ENCODE data around the gene POLR1D.

The POLR1D gene, protein sequence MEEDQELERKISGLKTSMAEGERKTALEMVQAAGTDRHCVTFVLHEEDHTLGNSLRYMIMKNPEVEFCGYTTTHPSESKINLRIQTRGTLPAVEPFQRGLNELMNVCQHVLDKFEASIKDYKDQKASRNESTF

DNA sequence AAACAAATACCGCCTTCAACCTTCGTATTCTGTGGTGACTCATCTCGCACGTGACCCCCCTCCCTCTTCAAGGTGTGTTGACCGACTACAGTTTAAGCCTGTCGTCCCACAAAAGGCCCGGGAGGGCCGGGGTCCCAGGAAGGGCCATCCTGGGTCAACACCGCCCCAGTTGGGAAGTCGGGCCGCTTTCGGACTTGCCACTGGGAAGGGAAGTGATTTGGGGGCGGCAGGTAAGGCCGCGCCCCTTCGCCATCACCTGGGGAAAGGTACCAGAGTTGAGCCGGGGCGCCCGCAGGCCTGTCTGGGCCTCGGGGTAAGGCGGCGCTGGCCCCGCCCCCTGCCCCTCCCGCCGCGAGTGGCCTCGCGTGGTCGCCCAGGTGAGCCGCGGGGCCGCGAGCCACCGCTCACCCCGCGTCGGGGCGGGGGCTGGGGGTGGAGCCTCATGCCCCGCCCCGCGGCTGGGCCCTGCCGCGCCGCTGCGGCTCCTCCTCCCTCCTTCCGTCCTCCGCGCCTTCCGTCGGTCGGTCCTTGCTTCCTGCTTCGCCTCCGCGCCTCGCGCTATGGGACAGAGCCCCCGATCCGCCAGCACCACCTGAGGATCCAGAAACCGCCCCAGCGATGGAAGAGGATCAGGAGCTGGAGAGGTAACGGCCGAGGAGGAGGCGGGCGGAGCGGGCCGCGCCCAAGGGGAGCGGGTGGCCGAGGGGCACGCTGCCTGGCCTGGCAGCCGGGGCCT is at the start of gene POLR1D:
POLR1D (plus strand) TSS at position 527 of the 736 bp plus-strand sequence; CDS start at position 619, 92 bp downstream.
- DNase-seq (ENCODE audit: low read depth) = peak; percentile 79

GRCh38 chr13:27572234-27572901 is 49.3 kb upstream of the POLR1D start:
- DNase-seq (ENCODE audit: low read depth) = no peak

DNA sequence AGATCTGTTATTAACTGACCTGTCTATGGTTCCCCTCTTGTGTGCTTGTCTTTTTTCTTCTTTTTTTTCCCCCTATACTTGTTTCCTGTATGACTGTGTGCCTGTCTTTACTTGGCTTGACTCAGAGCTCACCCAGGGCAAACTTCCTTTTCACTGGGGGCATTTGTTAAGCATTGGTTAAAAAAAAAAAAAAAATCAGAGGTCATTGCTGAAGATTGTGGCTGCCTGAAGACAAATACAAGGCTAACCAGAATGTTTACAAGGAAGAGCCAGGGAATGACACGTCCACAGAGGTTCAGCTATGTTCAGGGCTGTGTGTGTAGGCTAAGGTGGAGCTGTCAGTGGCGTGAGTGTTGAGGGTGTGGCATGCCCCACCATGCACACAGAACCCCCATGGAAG is 48.4 kb upstream of the POLR1D start:
- no peak for DNase-seq (ENCODE audit: low read depth)

- no peak for DNase-seq (ENCODE audit: low read depth)
Measured at GRCh38 chr13:27574661-27575060, 47.0 kb upstream of the POLR1D start.

DNA sequence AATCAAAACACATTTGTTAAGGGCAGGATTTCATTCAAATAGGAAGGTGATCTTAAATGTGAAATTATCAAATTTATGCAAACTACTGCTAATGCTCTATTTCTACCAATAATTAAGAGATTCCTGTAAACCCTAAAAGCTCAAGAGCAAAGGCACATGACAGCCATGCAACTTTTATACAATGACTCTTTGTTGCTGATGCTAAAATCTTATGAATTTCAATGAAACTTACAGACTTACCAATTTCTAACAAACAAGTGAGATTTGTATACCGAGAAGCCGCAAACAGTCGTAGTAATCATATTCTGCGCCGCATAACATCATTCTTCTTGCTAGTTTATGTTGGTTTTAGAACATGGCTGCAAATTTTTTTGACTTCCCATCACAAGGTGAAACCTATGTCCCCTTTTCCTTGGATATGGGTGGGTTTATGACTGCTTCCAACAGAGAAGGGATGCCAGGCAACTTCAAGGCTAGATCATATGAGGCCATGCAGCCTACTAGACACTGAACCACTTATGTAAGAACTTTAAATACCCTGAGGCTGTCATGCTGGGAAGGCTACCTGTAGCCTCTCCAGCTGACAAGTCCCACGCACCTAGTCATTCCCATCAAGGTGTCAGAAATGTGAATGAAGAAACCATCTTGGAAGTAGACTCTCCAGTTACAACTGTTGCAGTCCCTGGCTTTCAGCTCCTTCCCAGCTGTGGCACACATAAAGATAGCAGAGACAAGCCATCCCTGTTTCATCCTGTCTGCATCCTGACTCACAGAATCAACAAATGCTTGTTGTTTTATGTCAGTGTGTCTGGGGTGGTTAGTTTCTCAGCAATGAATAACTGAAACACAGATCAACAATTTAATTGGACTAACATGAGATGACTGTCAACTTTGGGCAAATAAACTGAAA is 43.3 kb upstream of the POLR1D start:
- no peak for DNase-seq (ENCODE audit: low read depth)

GRCh38 chr13:27583645-27584044 is 38.0 kb upstream of the POLR1D start:
- DNase-seq (ENCODE audit: low read depth) = no peak

DNA sequence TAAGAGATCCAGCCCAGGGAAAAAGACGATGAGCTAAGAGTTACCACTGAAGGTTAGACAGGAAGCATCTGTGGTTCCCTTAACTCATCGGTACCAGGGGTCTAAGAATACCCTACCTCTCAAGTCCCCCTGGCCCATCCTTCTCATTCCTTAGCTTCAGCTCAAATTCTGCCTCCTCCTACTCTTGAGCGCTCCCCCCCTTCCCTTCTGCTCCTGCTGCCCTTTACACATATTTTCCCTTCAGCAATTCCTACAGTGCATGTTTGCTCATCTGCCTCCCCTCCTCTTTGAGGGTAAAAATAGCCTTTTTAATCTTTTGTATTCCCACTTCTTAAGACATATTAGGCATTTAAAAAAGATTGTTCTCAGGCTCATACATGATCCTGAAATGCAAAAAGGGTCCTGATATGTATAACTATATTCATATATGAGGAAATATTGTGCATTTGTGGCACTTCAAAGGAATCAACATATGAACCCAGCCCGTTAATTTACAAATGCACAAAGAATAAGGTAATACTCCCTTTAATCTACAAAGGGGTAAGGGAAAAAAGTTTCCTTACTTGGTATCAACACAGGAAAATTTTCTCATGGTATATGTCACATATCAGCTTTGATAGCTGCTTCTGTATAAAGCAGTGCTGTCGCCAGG is 34.5 kb upstream of the POLR1D start:
- DNase-seq (ENCODE audit: low read depth) = no peak

- DNase-seq (ENCODE audit: low read depth) = no peak
Measured at GRCh38 chr13:27588405-27588804, 33.3 kb upstream of the POLR1D start.

DNA sequence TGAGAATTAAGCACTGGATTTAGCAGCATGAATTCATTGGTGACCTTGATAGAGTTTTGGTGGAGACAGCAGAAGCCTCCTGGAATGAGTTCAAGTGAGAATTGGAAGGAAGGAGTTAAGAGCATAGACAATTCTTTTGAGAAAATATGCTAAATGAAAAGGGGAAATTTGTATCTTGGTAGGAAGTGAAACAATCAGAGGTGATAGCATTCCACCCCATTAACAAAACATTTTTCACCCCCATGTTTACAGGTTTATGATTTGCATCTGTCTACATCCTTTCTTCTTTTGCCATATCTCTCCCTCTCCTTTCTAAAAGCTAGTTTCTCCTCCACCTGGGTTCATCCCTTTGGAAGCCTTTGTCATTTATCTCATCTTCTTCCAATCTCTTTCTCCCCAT is 28.8 kb upstream of the POLR1D start:
- no peak for DNase-seq (ENCODE audit: low read depth)

DNA sequence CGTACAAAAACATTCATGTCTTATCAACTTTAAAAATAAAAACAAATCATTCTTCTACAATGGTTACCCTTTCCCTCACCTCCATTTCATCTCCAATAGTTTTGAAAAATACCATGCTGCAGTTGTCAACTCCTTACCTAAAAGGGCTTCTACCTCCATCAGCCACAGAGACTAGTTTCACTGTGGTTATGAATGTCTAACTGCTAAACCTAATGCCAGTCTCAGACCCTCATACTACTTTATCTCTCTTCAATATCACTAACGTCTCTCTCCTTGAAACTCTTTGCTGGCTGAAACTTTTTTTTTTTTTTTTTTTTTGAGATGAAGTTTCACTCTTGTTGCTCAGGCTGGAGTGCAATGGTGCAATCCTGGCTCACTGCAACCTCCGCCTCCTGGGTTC is 28.4 kb upstream of the POLR1D start:
- no peak for DNase-seq (ENCODE audit: low read depth)

DNA sequence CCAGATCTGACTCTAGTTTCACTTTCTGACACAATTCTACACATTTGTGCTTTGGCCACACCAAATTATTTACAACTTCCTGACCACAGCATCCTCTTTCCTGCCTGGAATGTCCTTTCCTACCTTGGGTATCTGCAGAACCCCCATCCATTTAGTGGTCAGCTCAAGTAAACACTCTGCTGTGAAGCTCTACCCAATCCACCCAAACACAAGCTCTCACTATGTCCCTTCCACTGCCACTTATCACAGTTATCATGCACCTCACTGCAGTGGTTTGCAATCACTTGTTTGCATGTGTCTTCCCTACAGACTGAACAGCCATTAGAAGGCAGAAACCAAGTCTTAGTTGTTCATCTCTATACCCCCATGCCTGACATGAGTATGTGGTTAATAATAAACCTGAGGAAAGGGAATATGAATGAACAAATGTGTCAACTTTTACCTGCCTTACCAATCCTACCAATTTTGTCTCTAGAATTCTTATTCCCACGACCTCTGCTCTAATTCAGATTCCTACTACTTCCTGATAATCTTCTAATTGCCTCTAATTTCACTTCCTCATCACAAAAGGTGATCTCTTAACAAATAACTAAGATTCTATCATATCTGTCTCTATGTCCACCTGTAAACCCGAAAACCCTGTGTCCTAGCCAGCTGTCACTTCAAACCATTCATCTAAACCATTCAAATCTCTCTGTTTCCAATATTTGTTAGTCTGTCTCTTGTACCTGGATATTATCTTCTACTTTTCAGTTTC is 26.5 kb upstream of the POLR1D start:
- no peak for DNase-seq (ENCODE audit: low read depth)

GRCh38 chr13:27599096-27599495 is 22.6 kb upstream of the POLR1D start:
- DNase-seq (ENCODE audit: low read depth) = no peak

DNA sequence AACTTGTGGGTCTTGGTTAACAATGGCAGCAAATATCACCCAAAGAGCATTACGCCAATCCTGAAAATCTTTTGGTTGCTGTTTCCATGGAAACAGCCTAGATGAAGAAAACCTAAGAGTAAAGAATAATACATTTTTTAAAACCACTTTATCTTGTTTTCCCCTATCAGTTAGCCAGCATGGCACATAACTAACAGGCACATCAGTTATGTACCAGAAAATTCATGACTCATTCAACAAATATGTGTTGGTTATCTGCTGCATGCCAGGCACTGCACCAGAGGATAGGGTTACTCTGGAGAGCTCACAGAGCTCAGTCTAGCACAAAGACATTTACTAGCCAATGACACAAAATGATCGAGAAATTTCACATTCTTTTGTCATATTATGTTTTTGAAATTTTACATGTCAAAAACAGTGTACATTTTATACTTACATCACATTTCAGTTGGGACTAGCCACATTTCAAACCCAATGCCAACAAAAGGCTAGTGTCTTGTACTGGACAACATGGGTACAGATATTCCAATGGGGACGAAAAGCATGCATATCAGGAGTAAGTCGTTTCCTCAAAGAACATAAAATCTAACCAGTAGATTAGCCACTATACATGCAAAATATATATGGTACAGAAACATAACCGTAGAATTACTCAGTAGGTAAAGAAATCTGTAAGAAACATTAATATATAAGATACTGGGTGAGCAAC is 21.7 kb upstream of the POLR1D start:
- no peak for DNase-seq (ENCODE audit: low read depth)

DNA sequence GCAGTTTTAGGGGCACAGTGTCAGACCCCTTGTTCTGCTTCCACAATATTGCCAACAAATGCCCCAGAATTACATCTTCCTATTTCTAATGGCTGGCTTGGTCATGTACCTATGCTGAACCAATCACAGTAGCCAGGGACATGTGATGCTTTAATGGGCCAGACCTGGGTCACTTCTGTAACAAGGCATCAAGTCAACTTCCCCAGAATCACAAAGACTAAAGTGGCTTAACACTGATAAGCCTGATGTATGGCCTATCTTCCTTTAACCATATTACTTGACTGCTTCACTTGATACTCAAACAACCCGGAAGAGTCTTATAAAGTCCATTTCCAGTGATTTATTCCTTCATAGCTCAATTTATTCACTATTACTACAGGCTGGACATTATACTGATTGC is 21.0 kb upstream of the POLR1D start:
- no peak for DNase-seq (ENCODE audit: low read depth)

DNA sequence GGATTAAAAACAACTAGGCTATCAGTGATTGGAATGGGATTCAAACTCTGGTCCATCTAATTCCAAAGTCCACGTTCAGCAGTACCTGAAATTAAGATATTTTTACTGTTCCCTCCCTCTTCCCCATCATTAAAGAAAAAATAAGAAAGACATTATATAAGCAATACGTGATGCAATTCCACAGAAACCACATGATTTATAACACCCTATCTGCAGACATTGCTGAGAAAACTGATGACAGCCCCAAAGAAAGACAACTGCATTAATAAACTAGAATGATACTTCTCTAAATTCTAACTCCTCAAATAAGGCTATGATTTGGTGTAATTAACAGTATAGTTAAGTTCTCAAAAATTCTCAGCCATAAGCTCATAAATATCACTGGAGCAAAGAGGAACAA is 20.5 kb upstream of the POLR1D start:
- DNase-seq (ENCODE audit: low read depth) = no peak

GRCh38 chr13:27601803-27602202 is 19.9 kb upstream of the POLR1D start:
- no peak for DNase-seq (ENCODE audit: low read depth)

DNA sequence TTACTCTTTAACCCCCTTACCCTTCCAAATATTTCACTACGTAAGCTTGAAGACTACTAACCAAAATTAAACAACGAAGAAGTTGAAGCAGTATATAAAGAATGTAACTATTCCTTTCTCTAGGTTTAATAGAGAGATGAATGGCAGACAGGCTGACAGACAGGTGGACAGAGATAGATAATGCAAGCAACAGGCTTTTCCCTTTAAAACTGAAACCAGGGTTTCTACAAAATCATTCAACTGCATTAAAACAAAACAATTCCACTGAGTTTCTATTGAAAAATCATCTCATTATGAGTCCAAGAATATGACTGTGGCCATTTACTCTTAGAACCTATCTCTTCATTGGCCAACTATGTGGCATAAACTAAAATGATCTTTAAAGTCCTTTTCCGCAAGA is 16.6 kb upstream of the POLR1D start:
- no peak for DNase-seq (ENCODE audit: low read depth)

- DNase-seq (ENCODE audit: low read depth) = no peak
Measured at GRCh38 chr13:27605610-27606200, 16.0 kb upstream of the POLR1D start.

- DNase-seq (ENCODE audit: low read depth) = no peak
Measured at GRCh38 chr13:27607125-27607524, 14.6 kb upstream of the POLR1D start.

DNA sequence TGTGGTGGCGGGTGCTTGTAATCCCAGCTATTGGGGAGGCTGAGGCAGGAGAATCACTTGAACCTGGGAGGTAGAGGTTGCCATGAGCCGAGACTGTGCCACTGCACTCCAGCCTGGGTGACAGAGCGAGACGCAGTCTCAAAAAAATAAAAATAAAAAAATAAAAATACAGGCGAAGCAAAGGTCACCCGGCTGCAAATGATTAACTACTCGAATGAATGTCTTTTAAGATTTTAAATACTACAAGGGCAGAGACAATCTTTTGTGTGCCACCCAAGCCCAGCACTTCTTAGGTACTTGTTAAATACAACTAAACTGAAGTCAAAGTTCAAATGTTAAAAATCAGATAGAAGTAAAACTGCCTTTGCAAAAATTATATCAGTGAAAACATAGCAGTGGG is 8.1 kb upstream of the POLR1D start:
- DNase-seq (ENCODE audit: low read depth) = no peak

Data from activated T-cell treated with anti-CD3 and anti-CD28 coated beads for 48 hours (primary cell).